HG03196 (cell line): ENCODE data around the gene ARHGEF26.
A peak's percentile ranks its signal among the peaks of the same experiment; 100 is the strongest.

Source experiments
- ATAC-seq: cut with Tn5 transposase; IDR thresholded peaks from one replicate; pipeline ENCODE4 v1.9.1; 2021; ENCODE audit not compliant: unreplicated experiment

Gene ARHGEF26

DNA sequence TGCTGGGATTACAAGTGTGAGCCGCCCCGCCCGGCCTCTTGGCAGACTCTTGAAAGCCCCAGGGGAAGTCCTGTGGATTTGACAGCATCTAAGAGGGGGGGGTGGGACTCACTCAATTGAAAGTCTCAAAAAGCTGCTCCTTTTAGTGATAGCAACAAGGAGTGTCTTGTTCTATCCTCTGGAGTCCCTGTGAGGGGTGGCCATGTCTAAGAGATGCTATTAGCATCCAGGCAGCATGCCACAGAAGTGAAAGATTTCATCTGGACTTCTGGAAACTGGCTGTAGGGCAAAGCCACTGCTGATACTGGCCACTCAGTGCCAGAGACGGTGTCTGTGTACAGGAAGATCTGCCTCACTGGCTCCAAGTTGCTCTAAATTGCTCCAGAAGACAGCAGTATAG, 129.1 kb downstream of the ARHGEF26 start:
- ATAC-seq, result no peak

DNA sequence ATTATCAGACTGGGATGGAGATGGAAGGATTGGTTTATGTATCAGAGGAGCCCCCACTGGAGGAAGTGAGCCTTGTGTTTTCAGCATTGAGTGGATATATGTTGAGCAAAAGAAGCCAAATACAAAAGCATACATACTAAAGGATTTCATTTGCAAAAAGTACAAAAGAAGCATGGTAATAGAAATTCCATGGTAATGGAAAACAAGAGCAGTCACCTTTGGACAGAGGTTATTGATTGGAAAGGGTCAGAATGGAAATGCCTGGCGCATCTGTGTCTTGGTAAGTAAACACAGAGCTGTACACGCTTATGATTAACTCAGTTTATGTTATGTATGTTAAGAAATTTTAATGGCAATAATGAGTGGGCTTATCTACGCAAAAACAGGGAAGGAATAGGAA, 130.4 kb downstream of the ARHGEF26 start:
- no peak for ATAC-seq

GRCh38 chr3:154252759-154253638, 131.8 kb downstream of the ARHGEF26 start:
- ATAC-seq, result peak; percentile 88

DNA sequence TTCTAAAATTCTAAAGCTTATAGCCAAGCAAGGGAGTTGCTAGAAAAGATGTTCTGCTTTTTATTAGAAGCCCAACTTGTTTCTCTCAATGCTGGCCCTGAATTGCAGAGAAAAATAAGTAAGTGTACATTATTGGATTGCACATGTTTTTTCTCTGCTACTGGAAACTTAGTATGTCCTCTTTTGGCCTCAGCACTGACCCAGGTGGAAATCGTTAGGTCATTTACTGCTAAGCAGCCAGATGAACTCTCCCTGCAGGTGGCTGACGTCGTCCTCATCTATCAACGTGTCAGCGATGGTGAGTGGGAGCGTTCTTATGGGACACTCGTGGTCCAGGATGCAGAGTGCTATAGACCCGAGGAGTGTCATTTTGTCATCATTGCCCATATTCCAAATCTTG, 133.3 kb downstream of the ARHGEF26 start:
- ATAC-seq, result no peak

GRCh38 chr3:154273381-154273780, 152.2 kb downstream of the ARHGEF26 start:
- no peak for ATAC-seq

DNA sequence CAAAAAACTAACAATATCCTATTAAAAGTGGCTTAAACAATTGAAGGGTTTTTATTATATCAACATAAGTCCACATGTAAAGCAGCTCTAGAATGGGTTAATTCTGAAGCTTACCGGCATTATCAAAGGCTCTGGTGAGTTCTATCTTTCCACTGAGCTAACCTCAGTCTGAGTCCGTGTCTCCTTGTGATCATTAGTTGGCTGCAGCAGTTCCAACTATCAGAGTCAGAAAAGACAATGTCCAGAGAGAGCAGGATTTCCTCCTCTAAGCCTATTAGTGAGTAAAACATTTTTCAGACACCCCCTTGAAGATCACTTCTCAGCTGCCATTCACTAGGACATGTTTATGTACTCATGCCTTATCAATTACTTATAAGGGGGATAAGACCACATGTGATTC, 153.2 kb downstream of the ARHGEF26 start:
- ATAC-seq, result no peak

DNA sequence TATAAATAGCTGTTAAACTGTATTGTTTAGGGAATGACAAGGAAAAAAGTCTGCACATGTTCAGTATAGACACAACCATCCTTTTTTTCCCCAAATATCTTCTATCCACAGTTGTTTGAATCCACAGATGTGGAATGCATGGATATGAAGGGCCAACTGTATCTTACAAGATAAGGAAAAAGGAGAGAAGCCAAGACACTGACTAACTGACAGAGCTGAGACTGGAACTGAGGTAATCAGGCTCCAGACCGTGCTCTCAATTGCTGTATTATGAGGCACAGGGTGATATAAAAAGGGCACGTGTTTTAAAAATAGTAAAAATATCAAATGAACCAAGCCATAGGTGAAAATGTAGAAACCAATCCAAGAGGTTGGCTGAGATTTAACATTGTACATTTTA, 154.1 kb downstream of the ARHGEF26 start:
- no peak for ATAC-seq

- ATAC-seq, result no peak
Measured at GRCh38 chr3:154275965-154276364, 154.8 kb downstream of the ARHGEF26 start.

GRCh38 chr3:154280161-154280560, 159.0 kb downstream of the ARHGEF26 start:
- no peak for ATAC-seq

DNA sequence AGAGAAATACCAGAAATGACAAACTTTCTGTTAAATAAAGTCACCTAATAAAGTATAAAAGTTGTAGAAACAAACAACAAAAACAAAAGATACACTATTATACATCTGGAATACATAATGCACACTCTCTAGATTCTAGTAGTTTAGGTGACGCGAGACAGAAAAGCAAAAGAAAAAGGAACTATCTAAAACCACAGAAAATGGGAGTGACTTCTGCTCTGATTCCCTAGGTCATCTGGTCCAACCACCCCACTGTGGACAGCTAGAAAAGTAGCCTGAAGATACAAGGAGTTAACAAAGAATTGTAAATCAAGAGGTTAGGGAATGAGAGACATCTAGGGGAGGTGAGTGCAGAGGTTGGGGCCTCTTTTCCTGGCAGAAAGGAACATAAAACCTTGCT, 164.0 kb downstream of the ARHGEF26 start:
- no peak for ATAC-seq

DNA sequence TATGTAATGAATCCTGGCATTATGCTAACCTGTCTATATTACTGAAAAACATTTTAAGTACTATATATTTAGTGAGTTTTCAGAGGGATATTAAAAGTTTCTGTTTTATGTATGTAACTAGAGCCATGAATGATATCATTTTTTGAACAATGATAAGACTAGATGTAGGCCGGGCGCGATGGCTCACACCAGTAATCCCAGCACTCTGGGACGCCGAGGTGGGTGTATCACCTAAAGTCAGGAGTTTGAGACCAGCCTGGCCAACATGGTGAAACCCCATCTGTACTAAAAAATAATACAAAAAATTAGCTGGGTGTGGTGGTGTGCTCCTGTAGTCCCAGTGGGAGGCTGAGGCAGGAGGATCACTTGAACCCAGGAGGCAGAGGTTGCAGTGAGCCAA, 169.0 kb downstream of the ARHGEF26 start:
- no peak for ATAC-seq

DNA sequence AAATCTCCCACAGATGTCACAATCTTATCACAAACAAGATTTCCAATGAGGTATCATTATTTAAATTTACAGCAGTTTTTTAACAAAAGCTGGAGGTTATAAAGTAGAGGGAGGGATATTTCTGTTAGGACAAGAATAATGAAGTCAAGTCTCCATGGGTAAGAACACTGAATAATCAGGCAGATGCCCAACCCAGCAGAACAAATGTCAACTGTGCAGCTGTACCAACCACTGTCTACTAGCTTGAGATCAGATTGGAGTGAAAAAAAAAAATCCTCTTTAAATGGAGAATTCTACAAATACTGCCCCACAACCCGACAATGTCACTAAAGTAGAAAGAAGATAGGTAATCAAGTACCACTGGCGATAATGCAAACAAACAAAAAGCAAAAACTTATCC, 172.8 kb downstream of the ARHGEF26 start:
- ATAC-seq, result no peak

- no peak for ATAC-seq
Measured at GRCh38 chr3:154301561-154301960, 180.4 kb downstream of the ARHGEF26 start.

- no peak for ATAC-seq
Measured at GRCh38 chr3:154304116-154304786, 183.1 kb downstream of the ARHGEF26 start.

DNA sequence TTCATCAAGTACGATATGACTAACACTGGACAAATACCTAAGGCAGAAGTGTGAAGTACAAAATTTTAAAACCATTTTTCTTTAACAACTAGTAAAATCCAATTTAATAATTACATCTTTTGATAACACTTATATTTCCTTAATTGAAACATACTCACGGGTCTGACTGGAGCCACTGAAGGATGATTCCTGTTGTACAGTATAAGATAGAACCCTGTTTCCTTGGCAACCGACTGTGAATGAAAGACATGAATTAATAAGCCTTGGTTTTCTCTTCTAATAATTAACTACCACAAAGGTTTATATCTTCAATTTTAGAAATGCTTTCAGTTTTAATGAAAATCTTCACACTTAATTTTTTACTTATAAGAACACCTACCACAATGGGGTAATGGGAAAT, 183.7 kb downstream of the ARHGEF26 start:
- peak; percentile 60 for ATAC-seq

DNA sequence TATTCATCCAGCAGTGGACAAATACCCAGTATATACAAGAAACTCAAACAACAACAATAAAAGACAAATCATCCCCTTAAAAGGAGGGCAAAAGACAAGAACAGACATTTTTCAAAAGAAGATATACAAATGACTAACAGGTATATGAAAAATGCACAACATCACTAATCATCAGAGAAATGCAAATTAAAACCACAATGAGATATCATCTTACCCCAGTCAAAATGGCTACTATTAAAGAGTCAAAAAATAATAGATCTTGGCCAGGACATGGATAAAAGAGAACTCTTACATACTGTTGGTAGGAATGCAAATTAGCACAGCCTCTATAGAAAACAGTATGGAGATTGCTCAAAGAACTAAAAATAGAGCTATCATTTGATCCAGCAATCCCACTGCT, 186.2 kb downstream of the ARHGEF26 start:
- no peak for ATAC-seq
